ENCODE measurements around the gene KCNJ9.
A peak's percentile ranks its signal among the peaks of the same experiment; 100 is the strongest.

Gene KCNJ9

GRCh38 chr1:160127381-160127780 is 46.0 kb downstream of the KCNJ9 start:
- no peak for DNase-seq (ENCODE audit: low spot score)

- DNase-seq (ENCODE audit: low spot score): peak; percentile 85
Measured at GRCh38 chr1:160127865-160128523, 46.7 kb downstream of the KCNJ9 start.

- no peak for DNase-seq (ENCODE audit: low spot score)
Measured at GRCh38 chr1:160128636-160129035, 47.3 kb downstream of the KCNJ9 start.

- DNase-seq (ENCODE audit: low spot score): peak; percentile 52
Measured at GRCh38 chr1:160129046-160129445, 47.7 kb downstream of the KCNJ9 start.

GRCh38 chr1:160129558-160129957 is 48.2 kb downstream of the KCNJ9 start:
- DNase-seq (ENCODE audit: low spot score): no peak

- no peak for DNase-seq (ENCODE audit: low spot score)
Measured at GRCh38 chr1:160129966-160130365, 48.6 kb downstream of the KCNJ9 start.

GRCh38 chr1:160130486-160130885 is 49.1 kb downstream of the KCNJ9 start:
- no peak for DNase-seq (ENCODE audit: low spot score)

- DNase-seq (ENCODE audit: low spot score): no peak
Measured at GRCh38 chr1:160130939-160131338, 49.6 kb downstream of the KCNJ9 start.

- no peak for DNase-seq (ENCODE audit: low spot score)
Measured at GRCh38 chr1:160131803-160132565, 50.6 kb downstream of the KCNJ9 start.

- DNase-seq (ENCODE audit: low spot score): no peak
Measured at GRCh38 chr1:160133990-160134770, 52.8 kb downstream of the KCNJ9 start.

- no peak for DNase-seq (ENCODE audit: low spot score)
Measured at GRCh38 chr1:160134791-160135572, 53.6 kb downstream of the KCNJ9 start.

- DNase-seq (ENCODE audit: low spot score): no peak
Measured at GRCh38 chr1:160136121-160136925, 55.0 kb downstream of the KCNJ9 start.

- no peak for DNase-seq (ENCODE audit: low spot score)
Measured at GRCh38 chr1:160136926-160137200, 55.5 kb downstream of the KCNJ9 start.

- DNase-seq (ENCODE audit: low spot score): no peak
Measured at GRCh38 chr1:160137216-160137862, 56.0 kb downstream of the KCNJ9 start.

- DNase-seq (ENCODE audit: low spot score): no peak
Measured at GRCh38 chr1:160139840-160140239, 58.5 kb downstream of the KCNJ9 start.

All from GM03348 (cell line).